HepG2 (cell line): ENCODE results near the gene PTK7. TPM values are rescaled to one million over a fixed set of nuclear protein-coding genes. Genes with fewer than 3 reads are reported as not detected.

Experiments
- ARID4A ChIP-seq: sonication (generic); formaldehyde crosslinking; IDR thresholded peaks from 2 replicates; pipeline ENCODE4 v1.5.0; 2020; ENCODE audit warnings: mild to moderate bottlenecking, missing genetic modification reagents, borderline replicate concordance
- CENPT ChIP-seq: sonication (generic); formaldehyde crosslinking; IDR thresholded peaks from 2 replicates; pipeline ENCODE4 v1.8.0; 2022; ENCODE audit warnings: low read depth, mild to moderate bottlenecking, moderate library complexity, missing genetic modification reagents
- DMAP1 ChIP-seq: IDR thresholded peaks from 2 replicates; pipeline ENCODE4 v1.6.1; 2016
- ESRRA ChIP-seq: sonication (generic); formaldehyde crosslinking; IDR thresholded peaks from 2 replicates; pipeline ENCODE4 v1.5.1; 2020; ENCODE audit warnings: mild to moderate bottlenecking, low read depth, missing genetic modification reagents
- MAZ ChIP-seq, 2 experiments: sonication (generic) in 1 of 2; formaldehyde crosslinking in 1 of 2; IDR thresholded peaks; 2 replicates each; pipeline versions ENCODE4 v1.5.0 to v1.6.1; 2012 to 2020; ENCODE audit warnings: low read depth in 2 of 2, mild to moderate bottlenecking in 2 of 2, borderline replicate concordance in 1 of 2, improper control_type of control experiment in 1 of 2, low read length in 1 of 2, missing genetic modification reagents in 1 of 2, moderate library complexity in 1 of 2
- MEIS2 ChIP-seq: sonication (generic); formaldehyde crosslinking; IDR thresholded peaks from 2 replicates; pipeline ENCODE4 v1.9.0; 2021; ENCODE audit warnings: mild to moderate bottlenecking, missing genetic modification reagents
- MIER2 ChIP-seq: IDR thresholded peaks from 2 replicates; pipeline ENCODE4 v1.6.1; 2016; ENCODE audit warnings: missing biosample characterization, missing genetic modification reagents
- MTA1 ChIP-seq: sonication (generic); formaldehyde crosslinking; IDR thresholded peaks from 2 replicates; pipeline ENCODE4 v1.4.0; 2020; ENCODE audit warnings: missing genetic modification reagents, mild to moderate bottlenecking, borderline replicate concordance
- NR1H2 ChIP-seq: sonication (generic); formaldehyde crosslinking; IDR thresholded peaks from 2 replicates; pipeline ENCODE4 v1.8.1; 2022; ENCODE audit warnings: low read depth, missing genetic modification reagents, borderline replicate concordance
- PATZ1 ChIP-seq: sonication (generic); formaldehyde crosslinking; IDR thresholded peaks from 2 replicates; pipeline ENCODE4 v1.4.0; 2020; ENCODE audit warnings: missing genetic modification reagents
- RELA ChIP-seq: sonication (generic); formaldehyde crosslinking; IDR thresholded peaks from 2 replicates; pipeline ENCODE4 v1.4.0; 2020; ENCODE audit warnings: missing genetic modification reagents
- SNRNP70 ChIP-seq: fragments of 200-400 bp; formaldehyde crosslinking; IDR thresholded peaks from 2 replicates; pipeline ENCODE4 v1.6.1; 2017; ENCODE audit warnings: mild to moderate bottlenecking, low read depth, low read length, moderate library complexity
- TOPORS ChIP-seq: sonication (generic); formaldehyde crosslinking; IDR thresholded peaks from 2 replicates; pipeline ENCODE4 v1.8.0; 2023; ENCODE audit warnings: mild to moderate bottlenecking, missing genetic modification reagents
- ZFP36L1 ChIP-seq: sonication (generic); formaldehyde crosslinking; IDR thresholded peaks from 2 replicates; pipeline ENCODE4 v1.8.0; 2022; ENCODE audit warnings: mild to moderate bottlenecking, missing genetic modification reagents, moderate library complexity
- ZFY ChIP-seq: sonication (generic); formaldehyde crosslinking; IDR thresholded peaks from 2 replicates; pipeline ENCODE4 v1.4.0; 2020; ENCODE audit warnings: missing genetic modification reagents
- ZNF335 ChIP-seq: sonication (generic); formaldehyde crosslinking; IDR thresholded peaks from 2 replicates; pipeline ENCODE4 v1.4.0; 2020; ENCODE audit warnings: missing genetic modification reagents
- ZNF549 ChIP-seq: sonication (generic); formaldehyde crosslinking; IDR thresholded peaks from 2 replicates; pipeline ENCODE4 v1.5.0; 2020; ENCODE audit warnings: missing genetic modification reagents
- ZNF550 ChIP-seq: sonication (generic); formaldehyde crosslinking; IDR thresholded peaks from 2 replicates; pipeline ENCODE4 v1.4.0; 2020; ENCODE audit warnings: mild to moderate bottlenecking, missing genetic modification reagents, borderline replicate concordance
- ZNF564 ChIP-seq: sonication (generic); formaldehyde crosslinking; IDR thresholded peaks from 2 replicates; pipeline ENCODE4 v1.8.1; 2023; ENCODE audit warnings: mild to moderate bottlenecking, missing genetic modification reagents
- ZNF607 ChIP-seq: sonication (generic); formaldehyde crosslinking; IDR thresholded peaks from 2 replicates; pipeline ENCODE4 v1.5.1; 2020; ENCODE audit warnings: missing genetic modification reagents, mild to moderate bottlenecking, borderline replicate concordance
- ZNF691 ChIP-seq: sonication (generic); formaldehyde crosslinking; IDR thresholded peaks from 2 replicates; pipeline ENCODE4 v1.4.0; 2020; ENCODE audit warnings: missing genetic modification reagents, low read depth, mild to moderate bottlenecking, borderline replicate concordance
- ZNF792 ChIP-seq: IDR thresholded peaks from 2 replicates; pipeline ENCODE4 v1.6.1; 2016
- ZNF879 ChIP-seq: sonication (generic); formaldehyde crosslinking; IDR thresholded peaks from 2 replicates; pipeline ENCODE4 v1.8.1; 2023; ENCODE audit warnings: missing genetic modification reagents
- polyA plus RNA-seq, 8 experiments: library from polyadenylated mRNA; depleted of rRNA in 3 of 8; stranded (reverse) in 7 of 8; unstranded in 1 of 8; fragments of >200 nt; fragmentation: Illumina TruSeq in 4 of 8; extraction: Trizol in 4 of 8; gene quantifications; 2 replicates each; pipeline versions ENCODE4 v1.2.1 to v1.2.3, GENCODE V29; 2011 to 2016; ENCODE audit warnings: low read depth in 4 of 8, missing spikeins in 1 of 8, mixed read lengths in 1 of 8; ENCODE audit not compliant: insufficient read depth in 1 of 8
- total RNA-seq, 5 experiments: library from RNA; depleted of rRNA; stranded (reverse); fragments of >200 nt; fragmentation: Illumina TruSeq; extraction: Trizol; gene quantifications; 2 replicates each; pipeline ENCODE4 v1.2.3, GENCODE V29; 2016; ENCODE audit warnings: low read depth in 1 of 5

The PTK7 gene
- total and polyA plus RNA-seq, 2 of the 13 experiments (the other 11 are each of a cell fraction or from before 2014, with no cell fraction given) = 98.5 to 99.8 TPM

GRCh38 chr6:43060034-43060754 is 15.9 kb upstream of the PTK7 start (continued):
- TF ChIP-seq ZNF549 (no peak), ZNF564 (CRISPR knock-in tag) (peak; percentile 35; the same call in 1 of the 2 replicates), RELA (CRISPR knock-in tag) (no peak; the same call in none of the 2 replicates), ZNF879 (CRISPR knock-in tag) (0 out of 2 replicates have a peak, but pooled peaks have one; percentile 42), ZNF550 (CRISPR knock-in tag) (no peak), PATZ1 (peak; percentile 89), ZNF607 (0 out of 2 replicates have a peak, but pooled peaks have one; percentile 22), CENPT (CRISPR knock-in tag) (no peak), MEIS2 (CRISPR knock-in tag) (peak; percentile 13; the same call in 1 of the 2 replicates), ESRRA (CRISPR knock-in tag) (0 out of 2 replicates have a peak, but pooled peaks have one; percentile 77), SNRNP70 (no peak), MTA1 (CRISPR knock-in tag) (0 out of 2 replicates have a peak, but pooled peaks have one; percentile 85), ARID4A (CRISPR knock-in tag) (peak; percentile 56), DMAP1 (peak; percentile 71; the same call in 1 of the 2 replicates), ZFY (CRISPR knock-in tag) (peak; percentile 56), NR1H2 (CRISPR knock-in tag) (no peak; the same call in 1 of the 2 replicates), TOPORS (CRISPR knock-in tag) (peak; percentile 47), ZNF335 (CRISPR knock-in tag) (no peak), ZFP36L1 (peak; percentile 67; the same call in 1 of the 2 replicates), ZNF691 (CRISPR knock-in tag) (peak; percentile 90; the same call in 1 of the 2 replicates), MIER2 (CRISPR knock-in tag) (0 out of 2 replicates have a peak, but pooled peaks have one; percentile 35), ZNF792 (peak; percentile 65; the same call in 1 of the 2 replicates), MAZ (IDR thresholded peaks at IDR 0.05; ENCODE audit: borderline replicate concordance, low read depth, low read length) (peak; percentile 17; the same call in 1 of the 2 replicates), MAZ (CRISPR knock-in tag; IDR thresholded peaks at IDR 0.05; ENCODE audit: low read depth) (peak; percentile 52; the same call in 1 of the 2 replicates)
